ENCODE data around the gene TAS2R8.
"Not testable (repeated sequence)": the region's sequence is repeated elsewhere in the genome, so short reads cannot be mapped to it uniquely, and the experiment has no call there.

TAS2R8 gene

GRCh38 chr12:10807186-10807585 is at the start of gene TAS2R8:
Gene TAS2R8 (minus strand): TSS chr12:10807286. CDS start chr12:10806980, 306 bp downstream.
- DNase-seq: no peak

GRCh38 chr12:10855807-10856206 is 48.7 kb upstream of the TAS2R8 start:
- no peak for DNase-seq

GRCh38 chr12:10853776-10854175 is 46.7 kb upstream of the TAS2R8 start:
- no peak for DNase-seq

GRCh38 chr12:10851243-10851858 is 44.3 kb upstream of the TAS2R8 start:
- DNase-seq: no peak

GRCh38 chr12:10849425-10849878 is 42.4 kb upstream of the TAS2R8 start, which contains the start of gene PRR4:
Gene PRR4 (minus strand): TSS chr12:10849475. CDS start chr12:10849437, 38 bp downstream.
- no peak for DNase-seq

- DNase-seq: no peak
These were observed 40.7 kb upstream of the TAS2R8 start for GRCh38 chr12:10847744-10848143.

- no peak for DNase-seq
These were observed 35.8 kb upstream of the TAS2R8 start for GRCh38 chr12:10842862-10843261.

- DNase-seq: no peak
These were observed 31.4 kb upstream of the TAS2R8 start for GRCh38 chr12:10838461-10838860.

GRCh38 chr12:10829994-10830393 is 22.9 kb upstream of the TAS2R8 start:
- DNase-seq: no peak

- no peak for DNase-seq
These were observed 19.2 kb upstream of the TAS2R8 start, which contains the start of gene TAS2R10 for GRCh38 chr12:10826258-10826657. Gene TAS2R10 (minus strand): TSS chr12:10826358. CDS start chr12:10826269, 89 bp downstream.

- DNase-seq: no peak
These were observed 17.9 kb upstream of the TAS2R8 start for GRCh38 chr12:10824957-10825356.

- no peak for DNase-seq
These were observed 4.9 kb upstream of the TAS2R8 start for GRCh38 chr12:10811883-10812536.

GRCh38 chr12:10810068-10810467 is 3.0 kb upstream of the TAS2R8 start, which contains the start of gene TAS2R9:
Gene TAS2R9 (minus strand): TSS chr12:10810168. CDS start chr12:10810075, 93 bp downstream.
- DNase-seq: no peak

GRCh38 chr12:10802587-10802986 is 4.5 kb downstream of the TAS2R8 start, which contains the start of gene TAS2R7:
Gene TAS2R7 (minus strand): TSS chr12:10802627. CDS start chr12:10802570, 57 bp downstream.
- DNase-seq: no peak

- DNase-seq: no peak
These were observed 5.3 kb downstream of the TAS2R8 start for GRCh38 chr12:10801741-10802140.

GRCh38 chr12:10794222-10794621 is 12.9 kb downstream of the TAS2R8 start:
- DNase-seq: no peak

GRCh38 chr12:10791769-10792168 is 15.3 kb downstream of the TAS2R8 start:
- not testable (repeated sequence) for DNase-seq

- DNase-seq: no peak
These were observed 23.8 kb downstream of the TAS2R8 start for GRCh38 chr12:10783252-10783651.

- no peak for DNase-seq
These were observed 28.0 kb downstream of the TAS2R8 start for GRCh38 chr12:10779103-10779502.

- no peak for DNase-seq
These were observed 35.9 kb downstream of the TAS2R8 start for GRCh38 chr12:10771132-10771733.

GRCh38 chr12:10759657-10760056 is 47.4 kb downstream of the TAS2R8 start:
- no peak for DNase-seq

- no peak for DNase-seq
These were observed 50.9 kb downstream of the TAS2R8 start for GRCh38 chr12:10756194-10756593.
